GM12892 (cell line): Measurements from ENCODE around the gene PARD3.

Experiments
- DNase-seq: peaks from one replicate; pipeline ENCODE4 v3.0.0; 2011; ENCODE audit not compliant: insufficient read length
- FAIRE-seq: peaks from 2 replicates; lab custom pipeline; 2011; peaks lifted over from hg19 to GRCh38; lab: Jason Lieb, UNC
- POLR2A ChIP-seq: IDR thresholded peaks from 2 replicates; pipeline ENCODE4 v1.6.1; 2011; ENCODE audit warnings: low read depth, low read length, control low read depth
- POLR2AphosphoS5 ChIP-seq: IDR thresholded peaks from 2 replicates; pipeline ENCODE4 v1.6.1; 2011; ENCODE audit warnings: low read depth, low read length, control low read depth
- TAF1 ChIP-seq: IDR thresholded peaks from 2 replicates; pipeline ENCODE4 v1.6.1; 2011; ENCODE audit warnings: low read depth, mild to moderate bottlenecking, control low read depth, low read length, borderline replicate concordance

Gene PARD3

GRCh38 chr10:34474555-34475273 lies 340.4 kb downstream of the PARD3 start:
- DNase-seq (no peak), FAIRE-seq (no peak)
- TF ChIP-seq POLR2A, result no peak
- TF ChIP-seq TAF1, result no peak
- TF ChIP-seq POLR2AphosphoS5, result no peak

GRCh38 chr10:34474009-34474376 lies 341.1 kb downstream of the PARD3 start:
- TF ChIP-seq POLR2AphosphoS5 (no peak), TAF1 (no peak), POLR2A (no peak)
- no peak for DNase-seq
- no peak for FAIRE-seq

- FAIRE-seq (no peak), DNase-seq (no peak)
- TF ChIP-seq TAF1, result no peak
- TF ChIP-seq POLR2A, result no peak
- no peak for TF ChIP-seq POLR2AphosphoS5
Observed at GRCh38 chr10:34473174-34474008, 341.7 kb downstream of the PARD3 start.

GRCh38 chr10:34470307-34470706 lies 344.8 kb downstream of the PARD3 start:
- TF ChIP-seq POLR2AphosphoS5 (no peak), TAF1 (no peak), POLR2A (no peak)
- no peak for DNase-seq
- no peak for FAIRE-seq

- no peak for FAIRE-seq
- TF ChIP-seq POLR2AphosphoS5 (no peak), POLR2A (no peak), TAF1 (no peak)
- no peak for DNase-seq
Observed at GRCh38 chr10:34469446-34469845, 345.6 kb downstream of the PARD3 start.

GRCh38 chr10:34467902-34468301 lies 347.2 kb downstream of the PARD3 start:
- FAIRE-seq (no peak), DNase-seq (no peak)
- TF ChIP-seq TAF1 (no peak), POLR2A (no peak), POLR2AphosphoS5 (no peak)

GRCh38 chr10:34467364-34467763 lies 347.7 kb downstream of the PARD3 start:
- no peak for DNase-seq
- no peak for FAIRE-seq
- no peak for TF ChIP-seq POLR2A

GRCh38 chr10:34465678-34466077 lies 349.4 kb downstream of the PARD3 start:
- no peak for DNase-seq
- no peak for FAIRE-seq
- no peak for TF ChIP-seq POLR2AphosphoS5
- no peak for TF ChIP-seq POLR2A
- TF ChIP-seq TAF1, result no peak

GRCh38 chr10:34464591-34464990 lies 350.5 kb downstream of the PARD3 start:
- TF ChIP-seq TAF1 (no peak), POLR2AphosphoS5 (no peak), POLR2A (no peak)
- no peak for FAIRE-seq
- DNase-seq, result no peak

- DNase-seq (no peak), FAIRE-seq (no peak)
- TF ChIP-seq POLR2AphosphoS5 (no peak), POLR2A (no peak), TAF1 (no peak)
Observed at GRCh38 chr10:34464000-34464399, 351.1 kb downstream of the PARD3 start.

GRCh38 chr10:34462993-34463392 lies 352.1 kb downstream of the PARD3 start:
- FAIRE-seq, result no peak
- no peak for DNase-seq
- no peak for TF ChIP-seq TAF1

- DNase-seq (no peak), FAIRE-seq (no peak)
- no peak for TF ChIP-seq POLR2A
Observed at GRCh38 chr10:34462056-34462455, 353.0 kb downstream of the PARD3 start.

- no peak for DNase-seq
- no peak for FAIRE-seq
- TF ChIP-seq TAF1 (no peak), POLR2A (no peak), POLR2AphosphoS5 (no peak)
Observed at GRCh38 chr10:34454590-34455261, 360.4 kb downstream of the PARD3 start.
